ENCODE data around the gene SERPINB5. TPM values are rescaled to one million over a fixed set of nuclear protein-coding genes. Genes with fewer than 3 reads are reported as not detected.

The SERPINB5 gene
- total and polyA plus RNA-seq, 4 donors = 0.05 TPM; not detected in 3

DNA sequence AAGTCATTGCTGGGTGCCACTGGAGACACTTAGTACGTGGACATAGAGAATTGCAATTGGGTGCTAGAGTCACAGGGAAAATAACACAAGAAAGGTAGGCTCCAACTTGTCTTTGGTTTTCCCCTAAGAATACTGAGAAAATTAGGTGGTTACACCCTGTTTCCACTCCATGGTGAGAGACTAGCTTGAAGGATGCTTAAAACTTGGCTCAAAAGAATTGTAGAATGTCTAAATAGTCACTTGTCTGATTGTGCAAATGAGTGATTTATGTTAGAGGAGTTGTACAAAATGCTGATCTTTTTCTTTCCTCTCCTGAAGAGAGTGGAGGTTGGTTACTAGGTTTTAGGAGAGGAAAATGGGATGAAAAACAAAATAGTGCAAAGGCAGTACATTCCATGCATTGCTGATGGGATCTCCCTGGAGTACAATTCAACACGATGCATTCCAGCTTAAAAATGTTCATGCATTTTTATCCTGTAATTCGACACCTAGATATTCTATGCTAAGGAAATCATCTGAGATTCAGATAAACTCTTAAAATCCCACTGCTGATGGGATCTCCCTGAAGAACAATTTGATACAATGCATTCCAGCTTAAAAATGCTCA lies 63.2 kb downstream of the SERPINB5 start:
- TF ChIP-seq GABPA (IDR thresholded peaks at IDR 0.05 in 1 of 2, conservative IDR thresholded peaks at IDR 0.05 in 1 of 2) (no peak), HNF4A (conservative IDR thresholded peaks at IDR 0.05) (no peak), YY1 (IDR thresholded peaks at IDR 0.05) (no peak)
- H3K27ac ChIP-seq (ENCODE audit: low read depth in 1 of 2, low read length in 2 of 2) = no peak overlapping the region
- no peaks in the 10 kb centered on the region for H3K27me3 ChIP-seq (ENCODE audit: control insufficient read depth in 4 of 4, insufficient read depth in 4 of 4, low read length in 3 of 4)
- DNase-seq (ENCODE audit: low spot score) = no peak
- H3K9me3 ChIP-seq (ENCODE audit: control insufficient read depth in 4 of 4, low read length in 3 of 4) = no peaks in the 10 kb centered on the region
- no peak overlapping the region for H3K9ac ChIP-seq (ENCODE audit: low read depth in 1 of 2, low read length in 2 of 2)
- H3K36me3 ChIP-seq (ENCODE audit: control insufficient read depth in 4 of 4, insufficient read depth in 3 of 4, low read depth in 1 of 4, low read length in 3 of 4) = no peaks in the 10 kb centered on the region
- H3K4me1 ChIP-seq (ENCODE audit: control insufficient read depth in 4 of 4, insufficient read depth in 4 of 4, low read length in 3 of 4) = no peaks in the 10 kb centered on the region
- WGBS = 64% methylated on average over 3 of the region's 3 CpGs
- H3K4me3 ChIP-seq (ENCODE audit: low read depth in 1 of 3, low read length in 3 of 3) = no peak overlapping the region

DNA sequence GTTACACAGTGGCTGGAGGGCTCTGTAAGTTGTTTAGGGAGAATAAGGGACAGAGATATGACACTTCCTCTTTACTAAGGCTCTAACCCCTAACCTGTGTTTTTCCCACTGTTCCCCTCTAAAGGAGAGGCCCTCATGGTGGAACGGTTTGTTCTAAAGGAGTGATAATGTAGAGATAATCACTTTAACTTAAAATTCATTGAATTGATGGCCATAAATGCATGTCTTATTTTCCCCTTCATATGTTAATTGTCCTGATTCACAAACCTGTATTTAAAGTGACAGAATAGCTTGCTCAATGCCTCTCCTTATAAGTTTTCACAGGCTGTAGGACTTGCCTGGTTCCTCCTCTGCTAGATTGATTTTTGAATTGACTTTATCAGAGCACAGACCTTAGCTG lies 65.3 kb downstream of the SERPINB5 start, which contains the start of gene SERPINB12:
Gene SERPINB12 (plus strand): TSS at position 301 of the 400 bp plus-strand sequence. CDS start 13,791 bp downstream, outside the sequence.
- H3K27ac ChIP-seq (ENCODE audit: low read depth in 1 of 2, low read length in 2 of 2) = no peak within 1 kb of the TSS
- 76% methylated on average over 1 of the region's 1 CpG for WGBS
- H3K9me3 ChIP-seq (ENCODE audit: control insufficient read depth in 4 of 4, low read length in 3 of 4) = no peaks in the 10 kb centered on the region
- no peaks in the 10 kb centered on the region for H3K36me3 ChIP-seq (ENCODE audit: control insufficient read depth in 4 of 4, insufficient read depth in 3 of 4, low read depth in 1 of 4, low read length in 3 of 4)
- peaks cover 0 to 3% (median 0%) of the 10 kb centered on the region in 4 donors for H3K27me3 ChIP-seq (ENCODE audit: control insufficient read depth in 4 of 4, insufficient read depth in 4 of 4, low read length in 3 of 4)
- no peak within 1 kb of the TSS for H3K4me3 ChIP-seq (ENCODE audit: low read depth in 1 of 3, low read length in 3 of 3)
- TF ChIP-seq NR2F2 (IDR thresholded peaks at IDR 0.05) (no peak), TAF1 (conservative IDR thresholded peaks at IDR 0.05) (no peak), JUND (IDR thresholded peaks at IDR 0.05) (no peak), RXRA (IDR thresholded peaks at IDR 0.05) (no peak), FOXA2 (IDR thresholded peaks at IDR 0.05) (no peak), GABPA (IDR thresholded peaks at IDR 0.05 in 1 of 2, conservative IDR thresholded peaks at IDR 0.05 in 1 of 2) (no peak), SP1 (IDR thresholded peaks at IDR 0.05) (no peak), HNF4A (conservative IDR thresholded peaks at IDR 0.05) (no peak), RAD21 (IDR thresholded peaks at IDR 0.05) (no peak), HNF4G (IDR thresholded peaks at IDR 0.05) (no peak), YY1 (IDR thresholded peaks at IDR 0.05) (no peak), FOXA1 (IDR thresholded peaks at IDR 0.05) (no peak), EGR1 (IDR thresholded peaks at IDR 0.05; ENCODE audit: low read depth in 2 of 2) (no peak)
- TF ChIP-seq, protein P1, sequence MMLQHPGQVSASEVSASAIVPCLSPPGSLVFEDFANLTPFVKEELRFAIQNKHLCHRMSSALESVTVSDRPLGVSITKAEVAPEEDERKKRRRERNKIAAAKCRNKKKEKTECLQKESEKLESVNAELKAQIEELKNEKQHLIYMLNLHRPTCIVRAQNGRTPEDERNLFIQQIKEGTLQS (IDR thresholded peaks at IDR 0.05) = no peak
- TF ChIP-seq, protein P2, sequence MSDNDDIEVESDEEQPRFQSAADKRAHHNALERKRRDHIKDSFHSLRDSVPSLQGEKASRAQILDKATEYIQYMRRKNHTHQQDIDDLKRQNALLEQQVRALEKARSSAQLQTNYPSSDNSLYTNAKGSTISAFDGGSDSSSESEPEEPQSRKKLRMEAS (IDR thresholded peaks at IDR 0.05) = no peak
- TF ChIP-seq, protein P3, sequence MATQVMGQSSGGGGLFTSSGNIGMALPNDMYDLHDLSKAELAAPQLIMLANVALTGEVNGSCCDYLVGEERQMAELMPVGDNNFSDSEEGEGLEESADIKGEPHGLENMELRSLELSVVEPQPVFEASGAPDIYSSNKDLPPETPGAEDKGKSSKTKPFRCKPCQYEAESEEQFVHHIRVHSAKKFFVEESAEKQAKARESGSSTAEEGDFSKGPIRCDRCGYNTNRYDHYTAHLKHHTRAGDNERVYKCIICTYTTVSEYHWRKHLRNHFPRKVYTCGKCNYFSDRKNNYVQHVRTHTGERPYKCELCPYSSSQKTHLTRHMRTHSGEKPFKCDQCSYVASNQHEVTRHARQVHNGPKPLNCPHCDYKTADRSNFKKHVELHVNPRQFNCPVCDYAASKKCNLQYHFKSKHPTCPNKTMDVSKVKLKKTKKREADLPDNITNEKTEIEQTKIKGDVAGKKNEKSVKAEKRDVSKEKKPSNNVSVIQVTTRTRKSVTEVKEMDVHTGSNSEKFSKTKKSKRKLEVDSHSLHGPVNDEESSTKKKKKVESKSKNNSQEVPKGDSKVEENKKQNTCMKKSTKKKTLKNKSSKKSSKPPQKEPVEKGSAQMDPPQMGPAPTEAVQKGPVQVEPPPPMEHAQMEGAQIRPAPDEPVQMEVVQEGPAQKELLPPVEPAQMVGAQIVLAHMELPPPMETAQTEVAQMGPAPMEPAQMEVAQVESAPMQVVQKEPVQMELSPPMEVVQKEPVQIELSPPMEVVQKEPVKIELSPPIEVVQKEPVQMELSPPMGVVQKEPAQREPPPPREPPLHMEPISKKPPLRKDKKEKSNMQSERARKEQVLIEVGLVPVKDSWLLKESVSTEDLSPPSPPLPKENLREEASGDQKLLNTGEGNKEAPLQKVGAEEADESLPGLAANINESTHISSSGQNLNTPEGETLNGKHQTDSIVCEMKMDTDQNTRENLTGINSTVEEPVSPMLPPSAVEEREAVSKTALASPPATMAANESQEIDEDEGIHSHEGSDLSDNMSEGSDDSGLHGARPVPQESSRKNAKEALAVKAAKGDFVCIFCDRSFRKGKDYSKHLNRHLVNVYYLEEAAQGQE (IDR thresholded peaks at IDR 0.05) = no peak
- TF ChIP-seq, protein P4, sequence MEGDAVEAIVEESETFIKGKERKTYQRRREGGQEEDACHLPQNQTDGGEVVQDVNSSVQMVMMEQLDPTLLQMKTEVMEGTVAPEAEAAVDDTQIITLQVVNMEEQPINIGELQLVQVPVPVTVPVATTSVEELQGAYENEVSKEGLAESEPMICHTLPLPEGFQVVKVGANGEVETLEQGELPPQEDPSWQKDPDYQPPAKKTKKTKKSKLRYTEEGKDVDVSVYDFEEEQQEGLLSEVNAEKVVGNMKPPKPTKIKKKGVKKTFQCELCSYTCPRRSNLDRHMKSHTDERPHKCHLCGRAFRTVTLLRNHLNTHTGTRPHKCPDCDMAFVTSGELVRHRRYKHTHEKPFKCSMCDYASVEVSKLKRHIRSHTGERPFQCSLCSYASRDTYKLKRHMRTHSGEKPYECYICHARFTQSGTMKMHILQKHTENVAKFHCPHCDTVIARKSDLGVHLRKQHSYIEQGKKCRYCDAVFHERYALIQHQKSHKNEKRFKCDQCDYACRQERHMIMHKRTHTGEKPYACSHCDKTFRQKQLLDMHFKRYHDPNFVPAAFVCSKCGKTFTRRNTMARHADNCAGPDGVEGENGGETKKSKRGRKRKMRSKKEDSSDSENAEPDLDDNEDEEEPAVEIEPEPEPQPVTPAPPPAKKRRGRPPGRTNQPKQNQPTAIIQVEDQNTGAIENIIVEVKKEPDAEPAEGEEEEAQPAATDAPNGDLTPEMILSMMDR (IDR thresholded peaks at IDR 0.05; ENCODE audit: low read depth, low read length, missing input control) = no peak
- TF ChIP-seq, protein P5, sequence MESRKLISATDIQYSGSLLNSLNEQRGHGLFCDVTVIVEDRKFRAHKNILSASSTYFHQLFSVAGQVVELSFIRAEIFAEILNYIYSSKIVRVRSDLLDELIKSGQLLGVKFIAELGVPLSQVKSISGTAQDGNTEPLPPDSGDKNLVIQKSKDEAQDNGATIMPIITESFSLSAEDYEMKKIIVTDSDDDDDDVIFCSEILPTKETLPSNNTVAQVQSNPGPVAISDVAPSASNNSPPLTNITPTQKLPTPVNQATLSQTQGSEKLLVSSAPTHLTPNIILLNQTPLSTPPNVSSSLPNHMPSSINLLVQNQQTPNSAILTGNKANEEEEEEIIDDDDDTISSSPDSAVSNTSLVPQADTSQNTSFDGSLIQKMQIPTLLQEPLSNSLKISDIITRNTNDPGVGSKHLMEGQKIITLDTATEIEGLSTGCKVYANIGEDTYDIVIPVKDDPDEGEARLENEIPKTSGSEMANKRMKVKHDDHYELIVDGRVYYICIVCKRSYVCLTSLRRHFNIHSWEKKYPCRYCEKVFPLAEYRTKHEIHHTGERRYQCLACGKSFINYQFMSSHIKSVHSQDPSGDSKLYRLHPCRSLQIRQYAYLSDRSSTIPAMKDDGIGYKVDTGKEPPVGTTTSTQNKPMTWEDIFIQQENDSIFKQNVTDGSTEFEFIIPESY (IDR thresholded peaks at IDR 0.05) = no peak
- no peaks in the 10 kb centered on the region for H3K4me1 ChIP-seq (ENCODE audit: control insufficient read depth in 4 of 4, insufficient read depth in 4 of 4, low read length in 3 of 4)
- no peak for DNase-seq (ENCODE audit: low spot score)
- no peak within 1 kb of the TSS for H3K9ac ChIP-seq (ENCODE audit: low read depth in 1 of 2, low read length in 2 of 2)
